ENCODE measurements around the gene CKM. TPM values are rescaled to one million over a fixed set of nuclear protein-coding genes. Genes with fewer than 3 reads are reported as not detected.

CKM gene
- total RNA-seq, 1 donor from 2014 or later: 0.41 TPM

DNA sequence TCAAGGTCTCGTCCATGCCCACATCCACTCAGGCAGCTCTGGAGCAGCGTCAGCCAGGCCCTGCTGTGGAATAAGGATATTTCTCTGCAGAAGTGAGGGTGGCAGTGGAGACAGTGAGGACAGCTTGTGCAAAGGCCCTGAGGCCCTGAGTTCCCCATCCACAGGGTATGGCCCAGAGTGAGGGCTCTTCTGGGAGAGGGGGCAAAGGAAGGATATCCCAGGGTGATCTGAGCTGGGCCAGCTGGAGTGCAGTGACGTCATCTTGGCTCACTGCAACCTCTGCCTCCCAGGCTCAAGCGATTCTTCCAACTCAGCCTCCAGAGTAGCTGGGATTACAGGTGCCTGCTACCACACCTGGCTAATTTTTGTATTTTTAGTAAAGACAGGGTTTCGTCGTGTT is 60.1 kb downstream of the CKM start:
- DNase-seq (no peak), ATAC-seq (no peak)
- Histone ChIP-seq H3K4me3 (no peak overlapping the region), H3K36me3 (peaks cover 6% of the 10 kb centered on the region), H3K27ac (no peak overlapping the region), H3K9me3 (no peaks in the 10 kb centered on the region), H3K4me1 (no peaks in the 10 kb centered on the region), H3K27me3 (no peaks in the 10 kb centered on the region)
- TF ChIP-seq, protein P1, sequence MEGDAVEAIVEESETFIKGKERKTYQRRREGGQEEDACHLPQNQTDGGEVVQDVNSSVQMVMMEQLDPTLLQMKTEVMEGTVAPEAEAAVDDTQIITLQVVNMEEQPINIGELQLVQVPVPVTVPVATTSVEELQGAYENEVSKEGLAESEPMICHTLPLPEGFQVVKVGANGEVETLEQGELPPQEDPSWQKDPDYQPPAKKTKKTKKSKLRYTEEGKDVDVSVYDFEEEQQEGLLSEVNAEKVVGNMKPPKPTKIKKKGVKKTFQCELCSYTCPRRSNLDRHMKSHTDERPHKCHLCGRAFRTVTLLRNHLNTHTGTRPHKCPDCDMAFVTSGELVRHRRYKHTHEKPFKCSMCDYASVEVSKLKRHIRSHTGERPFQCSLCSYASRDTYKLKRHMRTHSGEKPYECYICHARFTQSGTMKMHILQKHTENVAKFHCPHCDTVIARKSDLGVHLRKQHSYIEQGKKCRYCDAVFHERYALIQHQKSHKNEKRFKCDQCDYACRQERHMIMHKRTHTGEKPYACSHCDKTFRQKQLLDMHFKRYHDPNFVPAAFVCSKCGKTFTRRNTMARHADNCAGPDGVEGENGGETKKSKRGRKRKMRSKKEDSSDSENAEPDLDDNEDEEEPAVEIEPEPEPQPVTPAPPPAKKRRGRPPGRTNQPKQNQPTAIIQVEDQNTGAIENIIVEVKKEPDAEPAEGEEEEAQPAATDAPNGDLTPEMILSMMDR (IDR thresholded peaks at IDR 0.05): no peak
- intact Hi-C loops (cut with DNase I): no loop called here

DNA sequence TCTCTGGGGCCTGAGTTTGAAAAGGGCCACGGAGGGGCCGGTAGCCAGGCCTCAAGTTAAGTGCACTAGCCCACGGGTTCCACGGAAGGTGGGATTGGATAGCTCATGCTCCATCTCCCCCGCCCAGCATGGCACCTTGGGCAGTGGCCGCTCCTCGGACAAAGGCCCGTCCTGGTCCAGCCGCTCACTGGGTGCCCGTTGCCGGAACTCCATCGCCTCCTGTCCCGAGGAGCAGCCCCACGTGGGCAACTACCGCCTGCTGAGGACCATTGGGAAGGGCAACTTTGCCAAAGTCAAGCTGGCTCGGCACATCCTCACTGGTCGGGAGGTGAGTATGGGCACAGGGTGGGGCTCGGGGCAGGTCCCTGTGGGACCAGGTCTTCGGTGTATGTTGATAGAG is 63.8 kb downstream of the CKM start:
- TF ChIP-seq, protein P1 (IDR thresholded peaks at IDR 0.05): no peak
- intact Hi-C loops (cut with DNase I): no loop called here
- no peaks in the 10 kb centered on the region for H3K9me3 ChIP-seq
- DNase-seq (no peak), ATAC-seq (no peak)
- H3K36me3 ChIP-seq: no peaks in the 10 kb centered on the region
- peaks cover 5% of the 10 kb centered on the region for H3K4me1 ChIP-seq
- H3K27me3 ChIP-seq: no peaks in the 10 kb centered on the region
- no peak overlapping the region for H3K4me3 ChIP-seq
- no peak overlapping the region for H3K27ac ChIP-seq

DNA sequence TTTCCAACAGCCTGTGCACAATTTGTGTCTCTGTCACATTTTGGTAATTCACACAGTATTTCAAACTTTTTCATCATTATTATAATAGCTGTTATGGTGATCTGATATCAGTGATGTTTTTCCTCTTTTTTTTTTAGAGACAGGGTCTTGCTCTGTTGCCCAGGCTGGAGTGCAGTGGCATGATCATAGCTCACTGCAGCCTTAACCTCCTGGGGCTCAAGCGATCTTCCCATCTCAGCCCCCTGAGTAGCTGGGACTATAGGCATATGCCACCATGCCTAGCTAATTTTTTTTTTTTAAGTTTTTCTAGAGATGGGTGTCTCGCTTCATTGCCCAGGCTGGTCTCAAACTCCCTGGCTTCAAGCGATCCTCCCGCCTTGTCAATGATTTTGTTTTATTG is 65.8 kb downstream of the CKM start:
- H3K9me3 ChIP-seq: no peaks in the 10 kb centered on the region
- H3K36me3 ChIP-seq: no peaks in the 10 kb centered on the region
- no peak overlapping the region for H3K4me3 ChIP-seq
- H3K4me1 ChIP-seq: peaks cover 24% of the 10 kb centered on the region
- DNase-seq: no peak
- no peak overlapping the region for H3K27ac ChIP-seq
- intact Hi-C loops (cut with DNase I): no loop called here
- ATAC-seq: no peak
- H3K27me3 ChIP-seq: no peaks in the 10 kb centered on the region
- TF ChIP-seq, protein P1 (IDR thresholded peaks at IDR 0.05): no peak

Other genes with a start within 250 kb of the CKM start
- 1.7 TPM for gene ZNF296, start 246.4 kb downstream of the CKM start, total RNA-seq
- gene GEMIN7, start 243.6 kb downstream of the CKM start, total RNA-seq: 14.9 TPM
- gene PPP1R37, start 229.7 kb downstream of the CKM start, total RNA-seq: 31.1 TPM
- not detected for gene NKPD1, start 161.9 kb downstream of the CKM start, total RNA-seq
- gene TRAPPC6A, start 144.6 kb downstream of the CKM start, total RNA-seq: 16.9 TPM
- gene BLOC1S3, start 144.1 kb downstream of the CKM start, total RNA-seq: 17.8 TPM
- 11.9 TPM for gene EXOC3L2, start 77.5 kb downstream of the CKM start, total RNA-seq
- gene MARK4, start 71.6 kb downstream of the CKM start, total RNA-seq: 30.0 TPM
- 1.8 TPM for gene KLC3, start 17.9 kb upstream of the CKM start, total RNA-seq
- 13.7 TPM for gene ERCC2, start 47.7 kb upstream of the CKM start, total RNA-seq
- 67.9 TPM for gene PPP1R13L, start 82.2 kb upstream of the CKM start, total RNA-seq
- gene POLR1G, start 83.8 kb upstream of the CKM start, total RNA-seq: 5.4 TPM
- gene ERCC1, start 101.0 kb upstream of the CKM start, total RNA-seq: 48.8 TPM
- 3.6 TPM for gene FOSB, start 145.1 kb upstream of the CKM start, total RNA-seq
- gene RTN2, start 174.2 kb upstream of the CKM start, total RNA-seq: 13.3 TPM
- gene PPM1N, start 175.6 kb upstream of the CKM start, total RNA-seq: 0.67 TPM
- 155 TPM for gene VASP, start 184.6 kb upstream of the CKM start, total RNA-seq

All from upper lobe of right lung (tissue), 1 donor.